A549 (cell line): Measurements from ENCODE around the gene STOM. TPM values are rescaled to one million over a fixed set of nuclear protein-coding genes. Genes with fewer than 3 reads are reported as not detected.

Experiments used
- ATAC-seq, 2 experiments: fragments of 200-7000 bp in 1 of 2; fragments of >200 bp in 1 of 2; cut with Nextera tagmentation in 1 of 2; cut with Tn5 transposase in 1 of 2; 3 replicates each; pipeline versions ENCODE4 v1.8.0 to v1.9.1; 2018 to 2020; ENCODE audit warnings: mild to moderate bottlenecking in 1 of 2, moderate library complexity in 1 of 2
- CTCF ChIA-PET: fragments of 300-600 bp; sonication (Branson Sonifier 250); formaldehyde crosslinking; extraction: SDS; loops from one replicate; lab custom pipeline; 2021; ENCODE audit warnings: antibody characterized with exemption, inconsistent platforms; lab: Yijun Ruan, JAX
- POLR2A ChIA-PET: fragments of 350-600 bp; formaldehyde crosslinking; extraction: SDS; loops from one replicate; lab custom pipeline; 2021; ENCODE audit warnings: antibody characterized with exemption, inconsistent platforms; lab: Yijun Ruan, JAX
- DNase-seq, 2 experiments: peaks; one replicate each; pipeline versions ENCODE4 v3.0.0 to v3.0.0-alpha.2; 2011 to 2016; ENCODE audit warnings: low read depth in 1 of 2, low spot score in 1 of 2
- FAIRE-seq: peaks from 2 replicates; lab custom pipeline; 2011; peaks lifted over from hg19 to GRCh38; lab: Jason Lieb, UNC
- H3K27ac ChIP-seq, 2 experiments: fragments of >200 bp; sonication (Bioruptor Twin); formaldehyde crosslinking; 3 replicates each; pipeline ENCODE4 v1.5.1; 2016 to 2017
- H3K4me1 ChIP-seq: fragments of >200 bp; sonication (Bioruptor Twin); formaldehyde crosslinking; 3 replicates; pipeline ENCODE4 v1.6.1; 2016
- H3K4me2 ChIP-seq: fragments of >200 bp; sonication (Bioruptor Twin); formaldehyde crosslinking; 3 replicates; pipeline ENCODE4 v1.6.1; 2016
- H3K4me3 ChIP-seq: fragments of >200 bp; sonication (Bioruptor Twin); formaldehyde crosslinking; 3 replicates; pipeline ENCODE4 v1.5.1; 2016
- H3K9me3 ChIP-seq: fragments of >200 bp; sonication (Bioruptor Twin); formaldehyde crosslinking; 3 replicates; pipeline ENCODE4 v1.6.1; 2016
- BHLHE40 ChIP-seq: IDR thresholded peaks from 2 replicates; pipeline ENCODE4 v1.6.1; 2012; ENCODE audit warnings: low read depth, low read length, inconsistent platforms
- CBX2 ChIP-seq: fragments of 200-600 bp; sonication (generic); IDR thresholded peaks from 2 replicates; pipeline ENCODE4 v1.6.1; 2016; ENCODE audit warnings: low read depth, mild to moderate bottlenecking, borderline replicate concordance
- CHD4 ChIP-seq: fragments of 200-600 bp; sonication (generic); IDR thresholded peaks from 2 replicates; pipeline ENCODE4 v1.6.1; 2016; ENCODE audit warnings: antibody characterized with exemption, mild to moderate bottlenecking, borderline replicate concordance
- EP300 ChIP-seq, 2 experiments: fragments of >200 bp; sonication (Bioruptor Twin); formaldehyde crosslinking; IDR thresholded peaks; 2 replicates in 1 of 2; 3 replicates in 1 of 2; pipeline ENCODE4 v1.6.1; 2016 to 2017
- ESRRA ChIP-seq: fragments of 150-350 bp; IDR thresholded peaks from 2 replicates; pipeline ENCODE4 v1.6.1; 2014; ENCODE audit warnings: mild to moderate bottlenecking, low read length, borderline replicate concordance
- FOSL2 ChIP-seq, 2 experiments: fragments of 450-650 bp in 1 of 2; fragments of >200 bp in 1 of 2; sonication (Bioruptor Twin) in 1 of 2; formaldehyde crosslinking; IDR thresholded peaks; 2 replicates each; pipeline versions ENCODE4 v1.5.0 to v1.6.1; 2016 to 2020; ENCODE audit warnings: mild to moderate bottlenecking in 1 of 2, moderate library complexity in 1 of 2
- FOXS1 ChIP-seq: fragments of 250-450 bp; sonication (Bioruptor Pico); IDR thresholded peaks from 2 replicates; pipeline ENCODE4 v1.5.0; 2020; ENCODE audit warnings: mild to moderate bottlenecking, moderate library complexity
- HEYL ChIP-seq: fragments of 250-450 bp; sonication (Bioruptor Pico); IDR thresholded peaks from 2 replicates; pipeline ENCODE4 v1.8.0; 2021; ENCODE audit warnings: mild to moderate bottlenecking, moderate library complexity
- HOXA7 ChIP-seq: fragments of 250-450 bp; sonication (Bioruptor Pico); IDR thresholded peaks from 2 replicates; pipeline ENCODE4 v1.5.0; 2020; ENCODE audit warnings: mild to moderate bottlenecking, moderate library complexity
- HOXB13 ChIP-seq: fragments of 250-450 bp; sonication (Bioruptor Pico); IDR thresholded peaks from 2 replicates; pipeline ENCODE4 v1.5.0; 2020; ENCODE audit warnings: low read depth, mild to moderate bottlenecking, moderate library complexity
- HOXB5 ChIP-seq: fragments of 250-450 bp; sonication (Bioruptor Pico); IDR thresholded peaks from 2 replicates; pipeline ENCODE4 v1.5.0; 2020; ENCODE audit warnings: mild to moderate bottlenecking, moderate library complexity
- JUN ChIP-seq, 2 experiments: fragments of >200 bp; sonication (Bioruptor Twin); formaldehyde crosslinking; IDR thresholded peaks; 2 replicates in 1 of 2; 3 replicates in 1 of 2; pipeline ENCODE4 v1.6.1; 2016 to 2017
- JUNB ChIP-seq: fragments of >200 bp; sonication (Bioruptor Twin); formaldehyde crosslinking; IDR thresholded peaks from 2 replicates; pipeline ENCODE4 v1.6.1; 2016
- NFE2L2 ChIP-seq: fragments of 150-350 bp; conservative IDR thresholded peaks from 2 replicates; pipeline ENCODE4 v1.6.1; 2014; ENCODE audit warnings: low read length
- POLR2A ChIP-seq: IDR thresholded peaks from 2 replicates; pipeline ENCODE4 v1.6.1; 2012; ENCODE audit warnings: mild to moderate bottlenecking, low read length
- POLR2AphosphoS2 ChIP-seq: conservative IDR thresholded peaks from 2 replicates; pipeline ENCODE4 v1.6.1; 2012; ENCODE audit warnings: low read length, improper control_type of control experiment, inconsistent platforms
- RAD21 ChIP-seq, 2 experiments: fragments of >200 bp in 1 of 2; sonication (Bioruptor Twin) in 1 of 2; formaldehyde crosslinking in 1 of 2; IDR thresholded peaks in 1 of 2; conservative IDR thresholded peaks in 1 of 2; 2 replicates in 1 of 2; 3 replicates in 1 of 2; pipeline ENCODE4 v1.6.1; 2012 to 2018; ENCODE audit warnings: inconsistent platforms in 1 of 2
- RNF2 ChIP-seq: fragments of 200-600 bp; sonication (generic); IDR thresholded peaks from 2 replicates; pipeline ENCODE4 v1.6.1; 2016; ENCODE audit warnings: low read depth, mild to moderate bottlenecking, antibody characterized with exemption, moderate library complexity, borderline replicate concordance
- SMC3 ChIP-seq: fragments of >200 bp; sonication (Bioruptor Twin); formaldehyde crosslinking; IDR thresholded peaks from 3 replicates; pipeline ENCODE4 v1.6.1; 2018; ENCODE audit warnings: inconsistent platforms
- SREBF2 ChIP-seq: fragments of 450-650 bp; IDR thresholded peaks from 2 replicates; pipeline ENCODE4 v1.6.1; 2014; ENCODE audit warnings: mild to moderate bottlenecking, moderate library complexity
- TP53 ChIP-seq: fragments of 250-450 bp; sonication (Bioruptor Pico); IDR thresholded peaks from 2 replicates; pipeline ENCODE4 v1.5.0; 2021; ENCODE audit warnings: mild to moderate bottlenecking, moderate library complexity
- WGBS: methylation state at CpG from one replicate; pipeline ENCODE4 v1.1.6; 2017; ENCODE audit errors: missing lambda C conversion rate; 5-methylcytosine and 5-hydroxymethylcytosine counted together
- polyA plus RNA-seq, 4 experiments: library from polyadenylated mRNA; depleted of rRNA in 3 of 4; stranded (reverse); fragments of >200 nt; fragmentation: RNase III in 1 of 4; extraction: RNeasy Plus Mini Kit Qiagen cat#74134 plus additional on column Dnase treatment in 1 of 4; gene quantifications; 2 replicates in 3 of 4; 3 replicates in 1 of 4; pipeline ENCODE4 v1.2.3, GENCODE V29; 2011 to 2017
- TF ChIP-seq, protein P1 (sequence below): IDR thresholded peaks from 2 replicates; pipeline ENCODE4 v1.6.1; 2012
- TF ChIP-seq, protein P2 (sequence below): fragments of 250-450 bp; sonication (Bioruptor Pico); IDR thresholded peaks from 2 replicates; pipeline ENCODE4 v1.5.0; 2020; ENCODE audit warnings: low read depth, mild to moderate bottlenecking, moderate library complexity
- TF ChIP-seq, protein P3 (sequence below): fragments of 200-600 bp; sonication (generic); IDR thresholded peaks from 2 replicates; pipeline ENCODE4 v1.6.1; 2016; ENCODE audit warnings: antibody characterized with exemption, mild to moderate bottlenecking, moderate library complexity
- TF ChIP-seq, protein P4 (sequence below): IDR thresholded peaks from 2 replicates; pipeline ENCODE4 v1.6.1; 2012; ENCODE audit warnings: low read depth, borderline replicate concordance

STOM gene
- polyA plus RNA-seq, 2 of the 4 experiments (the other 2 are of a cell fraction): 83.3 to 246 TPM

DNA sequence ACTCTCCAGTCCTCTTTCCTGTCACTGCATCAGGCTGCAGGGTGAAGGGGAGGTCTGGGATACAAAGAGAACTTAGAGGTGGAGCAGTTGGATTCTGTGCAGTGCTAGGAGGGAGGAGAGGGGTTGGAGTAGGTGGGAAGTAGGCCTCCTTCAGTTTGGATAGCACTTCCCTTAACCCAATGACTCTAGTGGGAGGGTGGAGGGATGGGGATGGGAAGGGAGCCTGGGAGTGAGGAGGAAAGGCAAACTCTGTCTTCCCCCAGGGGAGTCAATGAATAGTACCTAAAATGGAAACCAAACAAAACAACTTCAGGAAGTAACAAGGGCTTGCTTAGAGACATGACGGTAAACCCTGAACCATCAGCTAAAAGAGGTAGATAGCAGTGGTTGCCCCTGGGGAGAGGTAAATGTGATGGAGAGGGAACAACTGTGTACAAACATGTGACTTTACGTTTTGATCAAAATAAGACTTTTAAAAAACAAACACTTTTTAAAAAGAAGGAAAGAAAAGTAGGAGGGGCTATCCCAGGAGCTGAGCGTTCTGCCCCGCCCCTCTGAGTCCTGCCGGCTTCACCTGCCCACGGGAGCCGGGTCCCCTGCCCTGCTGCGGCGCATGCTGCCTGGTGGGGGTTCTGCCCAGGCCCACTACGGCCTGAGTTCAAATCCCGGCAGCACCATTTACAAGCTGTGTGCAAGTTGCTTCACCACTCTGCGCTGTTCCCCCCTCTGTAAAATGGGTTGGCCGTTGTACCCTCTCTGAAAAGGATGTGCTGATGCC lies 71.2 kb downstream of the STOM start:
- 65% methylated on average over 13 of the region's 13 CpGs for WGBS
- ChIA-PET POLR2A (no interaction called here), CTCF (interaction anchor here (0.6 to 2.5 kb wide), 9 partner anchors 11 to 239 kb away, joined by 3 to 15 read pairs (median 5); no protein-coding TSS in a partner anchor)
- ATAC-seq (peak in 1 of 2 experiments; percentile 47; a peak in 3 of 6 replicates), FAIRE-seq (no peak), DNase-seq (no peak)
- peak overlapping the region; percentile 96 for H3K4me2 ChIP-seq
- H3K4me3 ChIP-seq: peak overlapping the region; percentile 60
- no peaks in the 10 kb centered on the region for H3K9me3 ChIP-seq
- peak overlapping the region; percentile 68 to 84; a peak in 5 of 6 replicates for H3K27ac ChIP-seq
- H3K4me1 ChIP-seq: peaks cover 30% of the 10 kb centered on the region
- TF ChIP-seq ESRRA (no peak), JUN (IDR thresholded peaks at IDR 0.05) (no peak), POLR2AphosphoS2 (no peak), POLR2A (no peak), HOXB5 (CRISPR knock-in tag) (no peak), BHLHE40 (no peak), HOXA7 (no peak), NFE2L2 (no peak), SREBF2 (no peak), EP300 (IDR thresholded peaks at IDR 0.05) (no peak), CHD4 (no peak), FOSL2 (IDR thresholded peaks at IDR 0.05) (no peak), FOSL2 (CRISPR knock-in tag; IDR thresholded peaks at IDR 0.05) (no peak)
- TF ChIP-seq, protein P1, sequence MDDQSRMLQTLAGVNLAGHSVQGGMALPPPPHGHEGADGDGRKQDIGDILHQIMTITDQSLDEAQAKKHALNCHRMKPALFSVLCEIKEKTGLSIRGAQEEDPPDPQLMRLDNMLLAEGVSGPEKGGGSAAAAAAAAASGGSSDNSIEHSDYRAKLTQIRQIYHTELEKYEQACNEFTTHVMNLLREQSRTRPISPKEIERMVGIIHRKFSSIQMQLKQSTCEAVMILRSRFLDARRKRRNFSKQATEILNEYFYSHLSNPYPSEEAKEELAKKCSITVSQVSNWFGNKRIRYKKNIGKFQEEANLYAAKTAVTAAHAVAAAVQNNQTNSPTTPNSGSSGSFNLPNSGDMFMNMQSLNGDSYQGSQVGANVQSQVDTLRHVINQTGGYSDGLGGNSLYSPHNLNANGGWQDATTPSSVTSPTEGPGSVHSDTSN: no peak
- TF ChIP-seq, protein P2, sequence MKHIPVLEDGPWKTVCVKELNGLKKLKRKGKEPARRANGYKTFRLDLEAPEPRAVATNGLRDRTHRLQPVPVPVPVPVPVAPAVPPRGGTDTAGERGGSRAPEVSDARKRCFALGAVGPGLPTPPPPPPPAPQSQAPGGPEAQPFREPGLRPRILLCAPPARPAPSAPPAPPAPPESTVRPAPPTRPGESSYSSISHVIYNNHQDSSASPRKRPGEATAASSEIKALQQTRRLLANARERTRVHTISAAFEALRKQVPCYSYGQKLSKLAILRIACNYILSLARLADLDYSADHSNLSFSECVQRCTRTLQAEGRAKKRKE (CRISPR knock-in tag): no peak
- TF ChIP-seq, protein P3, sequence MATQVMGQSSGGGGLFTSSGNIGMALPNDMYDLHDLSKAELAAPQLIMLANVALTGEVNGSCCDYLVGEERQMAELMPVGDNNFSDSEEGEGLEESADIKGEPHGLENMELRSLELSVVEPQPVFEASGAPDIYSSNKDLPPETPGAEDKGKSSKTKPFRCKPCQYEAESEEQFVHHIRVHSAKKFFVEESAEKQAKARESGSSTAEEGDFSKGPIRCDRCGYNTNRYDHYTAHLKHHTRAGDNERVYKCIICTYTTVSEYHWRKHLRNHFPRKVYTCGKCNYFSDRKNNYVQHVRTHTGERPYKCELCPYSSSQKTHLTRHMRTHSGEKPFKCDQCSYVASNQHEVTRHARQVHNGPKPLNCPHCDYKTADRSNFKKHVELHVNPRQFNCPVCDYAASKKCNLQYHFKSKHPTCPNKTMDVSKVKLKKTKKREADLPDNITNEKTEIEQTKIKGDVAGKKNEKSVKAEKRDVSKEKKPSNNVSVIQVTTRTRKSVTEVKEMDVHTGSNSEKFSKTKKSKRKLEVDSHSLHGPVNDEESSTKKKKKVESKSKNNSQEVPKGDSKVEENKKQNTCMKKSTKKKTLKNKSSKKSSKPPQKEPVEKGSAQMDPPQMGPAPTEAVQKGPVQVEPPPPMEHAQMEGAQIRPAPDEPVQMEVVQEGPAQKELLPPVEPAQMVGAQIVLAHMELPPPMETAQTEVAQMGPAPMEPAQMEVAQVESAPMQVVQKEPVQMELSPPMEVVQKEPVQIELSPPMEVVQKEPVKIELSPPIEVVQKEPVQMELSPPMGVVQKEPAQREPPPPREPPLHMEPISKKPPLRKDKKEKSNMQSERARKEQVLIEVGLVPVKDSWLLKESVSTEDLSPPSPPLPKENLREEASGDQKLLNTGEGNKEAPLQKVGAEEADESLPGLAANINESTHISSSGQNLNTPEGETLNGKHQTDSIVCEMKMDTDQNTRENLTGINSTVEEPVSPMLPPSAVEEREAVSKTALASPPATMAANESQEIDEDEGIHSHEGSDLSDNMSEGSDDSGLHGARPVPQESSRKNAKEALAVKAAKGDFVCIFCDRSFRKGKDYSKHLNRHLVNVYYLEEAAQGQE: no peak

DNA sequence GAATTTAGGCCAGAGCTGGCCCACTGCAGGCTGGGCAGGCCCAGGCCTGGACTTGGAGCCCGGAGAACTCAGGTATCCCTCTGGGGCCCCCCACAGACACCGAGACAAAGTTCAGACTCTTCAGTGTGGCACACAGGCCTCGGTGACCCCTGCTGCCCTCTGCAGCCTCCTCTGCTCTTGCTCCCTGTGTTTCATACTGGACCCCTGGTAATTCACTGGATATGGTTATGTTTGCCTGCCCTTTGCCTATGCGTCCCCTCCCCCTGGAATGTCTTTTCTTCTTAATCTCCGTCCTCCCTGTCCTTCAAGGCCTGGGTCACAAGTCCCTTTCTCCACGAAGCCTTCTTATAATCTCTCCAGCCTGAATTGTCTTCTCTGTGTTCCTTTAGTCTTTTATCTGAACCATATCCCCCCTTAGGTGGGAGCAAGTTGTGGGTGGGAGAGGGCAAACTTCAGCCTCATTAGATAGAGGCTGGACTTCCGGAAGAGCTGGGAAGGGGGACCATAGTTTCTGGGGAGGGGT lies 72.0 kb downstream of the STOM start:
- H3K4me1 ChIP-seq: peaks cover 24% of the 10 kb centered on the region
- ChIA-PET CTCF (interaction anchor here (0.9 to 5.0 kb wide), 7 partner anchors 10 to 103 kb away, joined by 4 to 20 read pairs (median 8); no protein-coding TSS in a partner anchor), POLR2A (no interaction called here)
- H3K4me2 ChIP-seq: no peak overlapping the region
- no peak overlapping the region for H3K4me3 ChIP-seq
- WGBS: 91% methylated on average over 7 of the region's 7 CpGs
- DNase-seq: no peak
- H3K9me3 ChIP-seq: no peaks in the 10 kb centered on the region
- 0 out of 6 replicates have a peak overlapping the region, but pooled peaks of 1 of the 2 experiments have one; percentile 5 for H3K27ac ChIP-seq
- TF ChIP-seq FOXS1 (CRISPR knock-in tag): no peak
- no peak for TF ChIP-seq ESRRA
- TF ChIP-seq CHD4: no peak
- TF ChIP-seq, protein P4, sequence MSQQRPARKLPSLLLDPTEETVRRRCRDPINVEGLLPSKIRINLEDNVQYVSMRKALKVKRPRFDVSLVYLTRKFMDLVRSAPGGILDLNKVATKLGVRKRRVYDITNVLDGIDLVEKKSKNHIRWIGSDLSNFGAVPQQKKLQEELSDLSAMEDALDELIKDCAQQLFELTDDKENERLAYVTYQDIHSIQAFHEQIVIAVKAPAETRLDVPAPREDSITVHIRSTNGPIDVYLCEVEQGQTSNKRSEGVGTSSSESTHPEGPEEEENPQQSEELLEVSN: no peak
- TF ChIP-seq, protein P2 (CRISPR knock-in tag): no peak
- no peak for TF ChIP-seq RAD21 (conservative IDR thresholded peaks at IDR 0.05 in 1 of 2, IDR thresholded peaks at IDR 0.05 in 1 of 2)
- no peak for TF ChIP-seq JUNB
- TF ChIP-seq RNF2: no peak
- no peak for TF ChIP-seq BHLHE40
- no peak for TF ChIP-seq HOXB13 (CRISPR knock-in tag)
- no peak for TF ChIP-seq CBX2
- TF ChIP-seq HOXB5 (CRISPR knock-in tag): no peak
- TF ChIP-seq HEYL (CRISPR knock-in tag): no peak
- no peak for TF ChIP-seq SMC3
- TF ChIP-seq EP300 (IDR thresholded peaks at IDR 0.05): no peak
- no peak for TF ChIP-seq TP53 (CRISPR knock-in tag)
- TF ChIP-seq POLR2AphosphoS2: no peak
- TF ChIP-seq, all 56 proteins: peak for 0
- ATAC-seq: no peak
- FAIRE-seq: no peak
